GM12878 (cell line): ENCODE measurements around the gene SPHK2. TPM values are rescaled to one million over a fixed set of nuclear protein-coding genes. Genes with fewer than 3 reads are reported as not detected.

Experiments
- ATAC-seq: fragments of 200-7000 bp; cut with Tn5 transposase; 3 replicates; pipeline ENCODE4 v1.9.1; 2020; ENCODE audit warnings: mild to moderate bottlenecking, moderate library complexity
- BruUV-seq: library from RNA; stranded (reverse); fragments of 400-500 nt; replicated peaks from 2 replicates; lab custom pipeline; 2021; lab: Mats Ljungman, UMichigan
- CTCF ChIA-PET: fragments of 300-600 bp; sonication (Branson Sonifier 250); formaldehyde crosslinking; extraction: SDS; loops from one replicate; lab custom pipeline; 2021; ENCODE audit warnings: inconsistent platforms; lab: Yijun Ruan, JAX
- POLR2A ChIA-PET: fragments of 350-600 bp; formaldehyde crosslinking; extraction: SDS; loops from one replicate; lab custom pipeline; 2021; ENCODE audit warnings: inconsistent platforms; lab: Charles Lee
- RAD21 ChIA-PET: fragments of 300-600 bp; sonication (Branson Sonifier 250); formaldehyde crosslinking; loops from one replicate; lab custom pipeline; 2023; ENCODE audit warnings: antibody characterized with exemption; ENCODE audit not compliant: unreplicated experiment; lab: Charles Lee
- SMC1A ChIA-PET: fragments of 300-600 bp; sonication (Branson Sonifier 250); formaldehyde crosslinking; loops from one replicate; lab custom pipeline; 2023; ENCODE audit not compliant: unreplicated experiment, uncharacterized antibody; lab: Charles Lee
- DNase-seq: peaks from one replicate; pipeline ENCODE4 v3.0.0-alpha.2; 2011; ENCODE audit warnings: low read depth, low spot score
- FAIRE-seq: peaks from 3 replicates; lab custom pipeline; 2011; peaks lifted over from hg19 to GRCh38; lab: Jason Lieb, UNC
- H2AFZ ChIP-seq: 2 replicates; pipeline ENCODE4 v1.6.0; 2011; ENCODE audit warnings: low read depth, low read length, control low read depth; ENCODE audit not compliant: control insufficient read depth
- H3K27ac ChIP-seq: 2 replicates; pipeline ENCODE4 v1.5.1; 2011; ENCODE audit warnings: control low read depth; ENCODE audit not compliant: control insufficient read depth, insufficient read depth
- H3K27me3 ChIP-seq, 2 experiments: replicated peaks in 1 of 2; 2 replicates each; pipeline versions ENCODE4 v1.6.0 to v1.6.1; 2011; ENCODE audit warnings: low read length in 1 of 2; ENCODE audit not compliant: control insufficient read depth in 2 of 2, insufficient read depth in 2 of 2
- H3K36me3 ChIP-seq, 2 experiments: 2 replicates each; pipeline ENCODE4 v1.5.1; 2011; ENCODE audit warnings: low read length in 1 of 2; ENCODE audit not compliant: control insufficient read depth in 2 of 2, insufficient read depth in 2 of 2
- H3K4me1 ChIP-seq: 2 replicates; pipeline ENCODE4 v1.6.1; 2011; ENCODE audit warnings: mild to moderate bottlenecking, low read length, moderate library complexity, mixed read lengths; ENCODE audit not compliant: control insufficient read depth, insufficient read depth
- H3K4me2 ChIP-seq: 2 replicates; pipeline ENCODE4 v1.6.0; 2011; ENCODE audit warnings: control low read depth; ENCODE audit not compliant: control insufficient read depth, insufficient read depth
- H3K4me3 ChIP-seq: fragments of 200-600 bp; sonication (generic); 2 replicates; pipeline ENCODE4 v1.5.1; 2016
- H3K79me2 ChIP-seq: 2 replicates; pipeline ENCODE4 v1.6.0; 2011; ENCODE audit warnings: low read length; ENCODE audit not compliant: control insufficient read depth, insufficient read depth
- H3K9ac ChIP-seq: 2 replicates; pipeline ENCODE4 v1.8.0; 2011; ENCODE audit warnings: low read length, control low read depth, mixed read lengths; ENCODE audit not compliant: control insufficient read depth, insufficient read depth
- H3K9me3 ChIP-seq: replicated peaks from 3 replicates; pipeline ENCODE4 v1.5.1; 2011; ENCODE audit warnings: mild to moderate bottlenecking, low read length; ENCODE audit not compliant: control insufficient read depth, insufficient read depth
- H4K20me1 ChIP-seq: 2 replicates; pipeline ENCODE4 v1.6.0; 2011; ENCODE audit not compliant: control insufficient read depth, insufficient read depth
- FOXM1 ChIP-seq: IDR thresholded peaks from 2 replicates; pipeline ENCODE4 v1.6.1; 2012; ENCODE audit warnings: low read depth, mild to moderate bottlenecking, inconsistent platforms, low read length, moderate library complexity
- MYC ChIP-seq: IDR thresholded peaks from 2 replicates; pipeline ENCODE4 v1.6.1; 2011; ENCODE audit warnings: mild to moderate bottlenecking, low read length, moderate library complexity, inconsistent platforms; ENCODE audit not compliant: insufficient read depth, insufficient replicate concordance, insufficient read length, severe bottlenecking
- POLR2A ChIP-seq: IDR thresholded peaks from 2 replicates; pipeline ENCODE4 v1.6.1; 2011; ENCODE audit warnings: low read depth, mild to moderate bottlenecking, low read length
- RAD21 ChIP-seq: IDR thresholded peaks from 2 replicates; pipeline ENCODE4 v1.6.1; 2011; ENCODE audit warnings: mild to moderate bottlenecking, low read depth, low read length, moderate library complexity; ENCODE audit not compliant: insufficient read depth
- RB1 ChIP-seq: fragments of 450-650 bp; formaldehyde crosslinking; IDR thresholded peaks from 2 replicates; pipeline ENCODE4 v1.6.1; 2017; ENCODE audit warnings: mild to moderate bottlenecking, borderline replicate concordance
- SMAD1 ChIP-seq: fragments of 450-650 bp; IDR thresholded peaks from 2 replicates; pipeline ENCODE4 v1.6.1; 2018; ENCODE audit warnings: mild to moderate bottlenecking, low read depth; ENCODE audit not compliant: partially characterized antibody
- SREBF1 ChIP-seq: IDR thresholded peaks from 2 replicates; pipeline ENCODE4 v1.6.1; 2012; ENCODE audit warnings: mild to moderate bottlenecking, low read length
- SUPT20H ChIP-seq: IDR thresholded peaks from 2 replicates; pipeline ENCODE4 v1.6.1; 2011; ENCODE audit warnings: low read depth, mild to moderate bottlenecking, low read length, moderate library complexity, borderline replicate concordance; ENCODE audit not compliant: control insufficient read depth
- WGBS: methylation state at CpG from one replicate; pipeline ENCODE4 v1.1.6; 2016; ENCODE audit warnings: low lambda C conversion rate; ENCODE audit not compliant: insufficient replicate concordance, insufficient coverage; ENCODE audit errors: missing lambda C conversion rate; 5-methylcytosine and 5-hydroxymethylcytosine counted together
- in situ Hi-C: fragments of 300-500 bp; cut with MboI; formaldehyde crosslinking; loops from 9 replicates; pipeline ENCODE4 v1.14.3; 2018; ENCODE audit warnings: mixed read lengths
- intact Hi-C: fragments of 100-400 bp; cut with micrococcal nuclease; formaldehyde crosslinking; loops from one replicate; pipeline ENCODE4 v1.14.2; 2022; ENCODE audit not compliant: unreplicated experiment
- polyA plus RNA-seq, 11 experiments: library from polyadenylated mRNA; depleted of rRNA in 4 of 11; unstranded in 6 of 11; stranded (reverse) in 5 of 11; fragments of >200 nt; fragmentation: Nextera tagmentation in 4 of 11; fragmentation: Illumina TruSeq in 1 of 11; extraction: Ambion mirVana in 4 of 11; extraction: Trizol in 1 of 11; gene quantifications; 1 replicate in 1 of 11; 2 replicates in 10 of 11; pipeline versions ENCODE4 v1.2.1 to v1.2.3, GENCODE V29; 2011 to 2016; ENCODE audit warnings: inconsistent platforms in 2 of 11, missing spikeins in 2 of 11, low read depth in 1 of 11
- total RNA-seq, 4 experiments: library from RNA; depleted of rRNA in 3 of 4; stranded (reverse); fragments of >200 nt in 3 of 4; fragmentation: Illumina TruSeq in 1 of 4; extraction: Trizol in 1 of 4; gene quantifications; 2 replicates each; pipeline versions ENCODE4 v1.2.1 to v1.2.3, GENCODE V29; 2013 to 2021
- TF ChIP-seq, protein P1 (sequence below): IDR thresholded peaks from 2 replicates; pipeline ENCODE4 v1.6.1; 2012; ENCODE audit warnings: low read depth, low read length, improper control_type of control experiment

The SPHK2 gene
- total and polyA plus RNA-seq, 10 of the 15 experiments (the other 5 are each of a cell fraction or from before 2014, with no cell fraction given) = 0.37 to 40.5 (median 11.2) TPM

DNA sequence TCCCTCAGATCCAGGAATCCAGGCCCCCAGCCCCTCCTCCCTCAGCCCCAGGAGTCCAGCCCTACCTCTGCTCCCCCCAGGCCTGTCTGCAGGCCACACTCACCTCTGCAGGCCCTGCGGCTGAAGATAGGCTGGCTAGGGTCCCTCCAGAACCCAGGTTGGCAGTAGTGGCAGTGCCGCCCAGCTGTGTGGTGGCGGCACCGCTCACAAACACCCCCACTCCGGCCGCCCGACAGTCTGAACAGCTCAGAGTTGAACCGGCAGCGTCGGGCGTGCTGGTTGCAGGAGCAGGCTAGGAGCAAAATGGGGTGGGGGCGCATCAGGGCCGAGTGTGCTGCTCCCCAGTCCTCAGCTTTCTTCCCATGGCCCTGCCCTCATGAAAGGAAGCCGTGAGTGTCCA is 45.2 kb downstream of the SPHK2 start:
- DNase-seq (no peak), FAIRE-seq (no peak), ATAC-seq (no peak)
- Histone ChIP-seq H3K9ac (no peak overlapping the region), H3K4me2 (no peak overlapping the region), H3K4me3 (no peak overlapping the region), H2AFZ (no peak overlapping the region), H3K36me3 (no peaks in the 10 kb centered on the region), H3K27me3 (no peaks in the 10 kb centered on the region), H4K20me1 (no peaks in the 10 kb centered on the region), H3K79me2 (no peaks in the 10 kb centered on the region), H3K4me1 (peaks cover 9% of the 10 kb centered on the region), H3K27ac (no peak overlapping the region), H3K9me3 (no peaks in the 10 kb centered on the region; the same call in 1 of the 3 replicates)
- SMC1A ChIA-PET = no interaction called here
- WGBS = 78% methylated on average over 14 of the region's 14 CpGs
- TF ChIP-seq POLR2A (no peak), RB1 (no peak), MYC (no peak), SREBF1 (no peak), FOXM1 (no peak), SUPT20H (no peak), RAD21 (no peak), SMAD1 (no peak)
- TF ChIP-seq, protein P1, sequence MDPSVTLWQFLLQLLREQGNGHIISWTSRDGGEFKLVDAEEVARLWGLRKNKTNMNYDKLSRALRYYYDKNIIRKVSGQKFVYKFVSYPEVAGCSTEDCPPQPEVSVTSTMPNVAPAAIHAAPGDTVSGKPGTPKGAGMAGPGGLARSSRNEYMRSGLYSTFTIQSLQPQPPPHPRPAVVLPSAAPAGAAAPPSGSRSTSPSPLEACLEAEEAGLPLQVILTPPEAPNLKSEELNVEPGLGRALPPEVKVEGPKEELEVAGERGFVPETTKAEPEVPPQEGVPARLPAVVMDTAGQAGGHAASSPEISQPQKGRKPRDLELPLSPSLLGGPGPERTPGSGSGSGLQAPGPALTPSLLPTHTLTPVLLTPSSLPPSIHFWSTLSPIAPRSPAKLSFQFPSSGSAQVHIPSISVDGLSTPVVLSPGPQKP = no peak
- POLR2A ChIA-PET = interaction anchor here (0.5 kb wide), 1 partner anchor 8 kb away, joined by 3 read pairs; no protein-coding TSS in a partner anchor
- CTCF ChIA-PET = interaction anchor here (3.6 kb wide), 1 partner anchor 10 kb away, joined by 20 read pairs; no protein-coding TSS in a partner anchor
- intact Hi-C loops = loop anchor here (5.0 kb wide), 1 partner anchor 118 kb away; no protein-coding TSS in a partner anchor
- no TSS peak for BruUV-seq
- in situ Hi-C loops = no loop called here
- RAD21 ChIA-PET = no interaction called here
